NCI-H82 (cell line): ENCODE data around the gene SLC4A4.
A peak's percentile ranks its signal among the peaks of the same experiment; 100 is the strongest.

Experiments
- DNase-seq: peaks from one replicate; lab custom pipeline; 2025; lab: John Stamatoyannopoulos, UW

The SLC4A4 gene

DNA sequence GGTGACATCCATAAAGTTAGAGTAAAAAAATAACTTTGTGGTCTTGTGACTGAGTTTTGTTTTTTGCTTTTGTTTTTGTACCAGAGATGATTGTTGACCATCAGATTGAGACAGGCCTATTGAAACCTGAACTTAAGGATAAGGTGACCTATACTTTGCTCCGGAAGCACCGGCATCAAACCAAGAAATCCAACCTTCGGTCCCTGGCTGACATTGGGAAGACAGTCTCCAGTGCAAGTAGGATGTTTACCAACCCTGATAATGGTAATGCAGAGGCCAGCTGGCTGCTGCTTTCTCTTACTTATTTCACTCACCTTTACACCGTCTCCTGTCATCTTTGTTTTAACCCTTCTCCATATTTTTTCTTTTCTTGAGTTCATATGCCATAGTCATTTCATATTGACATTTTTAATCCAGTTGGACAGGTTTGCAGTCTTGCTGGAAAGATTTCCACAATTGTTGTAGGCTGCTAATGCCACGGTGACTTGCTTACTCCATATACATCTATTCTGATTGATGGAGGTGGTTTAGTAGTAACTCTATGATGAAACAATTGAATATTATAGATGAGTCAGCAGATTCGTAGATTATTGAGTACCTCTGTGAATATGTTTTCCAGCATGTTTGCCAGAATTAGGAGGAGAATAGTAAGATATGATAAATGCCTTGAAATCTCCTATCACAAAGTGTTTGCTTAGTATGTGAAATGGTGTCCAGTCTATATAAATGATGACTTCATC lies 18.3 kb downstream of the SLC4A4 start:
- no peak for DNase-seq

DNA sequence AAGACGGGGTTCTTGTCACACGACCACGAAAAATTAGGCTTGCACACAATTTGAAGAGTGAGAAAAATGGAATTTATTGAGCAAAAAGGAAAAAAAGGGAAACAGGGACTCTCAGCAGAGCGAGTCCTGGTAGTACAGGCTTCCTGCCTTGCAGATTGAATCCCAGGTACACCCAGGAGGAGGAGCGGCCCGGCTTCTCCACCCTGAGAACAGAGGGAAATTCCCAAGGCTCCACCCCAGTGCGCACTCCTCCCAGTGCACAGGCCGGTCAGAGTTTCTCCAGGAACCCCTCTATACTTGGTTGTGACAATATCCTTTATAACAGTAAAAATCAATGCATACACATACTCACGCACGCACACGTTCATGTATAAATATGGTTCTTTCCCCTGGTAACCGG lies 22.0 kb downstream of the SLC4A4 start:
- DNase-seq: no peak

- no peak for DNase-seq
Observed at GRCh38 chr4:71361476-71361875, 22.7 kb downstream of the SLC4A4 start.

GRCh38 chr4:71366766-71367165 lies 27.9 kb downstream of the SLC4A4 start:
- DNase-seq: peak; percentile 70

DNA sequence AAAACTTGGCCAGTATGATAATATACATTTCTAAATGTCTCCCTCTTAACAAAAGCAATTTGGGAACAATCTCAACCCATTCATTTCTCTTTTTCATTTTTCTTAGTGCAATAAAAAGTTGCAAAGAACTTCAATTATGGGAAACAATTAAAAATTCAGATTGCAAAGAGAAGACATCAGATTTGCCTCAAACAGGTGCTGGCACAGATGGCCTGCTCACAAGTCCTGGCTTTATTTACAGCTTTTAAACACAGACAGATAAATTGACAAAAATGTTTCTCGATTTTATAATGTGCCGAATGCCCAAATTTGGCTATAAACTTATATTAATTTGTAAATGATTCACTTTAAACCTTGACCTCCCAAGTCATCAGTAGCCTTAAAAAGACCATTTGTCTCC lies 28.7 kb downstream of the SLC4A4 start:
- no peak for DNase-seq

GRCh38 chr4:71368906-71369305 lies 30.1 kb downstream of the SLC4A4 start:
- DNase-seq: no peak

DNA sequence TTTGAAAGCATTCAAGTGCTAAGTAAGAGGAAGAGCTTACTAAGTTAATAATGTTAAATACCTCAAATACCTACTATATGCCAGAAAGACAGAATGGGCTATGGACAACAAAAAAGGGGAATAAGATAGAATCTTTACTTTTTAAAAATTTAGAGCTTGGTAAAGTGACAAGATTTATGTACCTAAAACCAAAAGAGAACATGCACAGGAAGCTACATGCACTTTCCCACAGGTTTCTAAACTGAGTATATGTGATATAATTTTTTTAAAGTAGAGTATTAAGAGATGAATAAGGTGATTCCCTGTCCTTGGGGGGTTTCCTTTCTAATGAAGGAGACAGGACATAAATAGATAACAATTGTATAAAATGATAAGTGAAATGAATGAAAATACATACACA lies 30.7 kb downstream of the SLC4A4 start:
- no peak for DNase-seq

- no peak for DNase-seq
Observed at GRCh38 chr4:71375494-71375893, 36.7 kb downstream of the SLC4A4 start.

DNA sequence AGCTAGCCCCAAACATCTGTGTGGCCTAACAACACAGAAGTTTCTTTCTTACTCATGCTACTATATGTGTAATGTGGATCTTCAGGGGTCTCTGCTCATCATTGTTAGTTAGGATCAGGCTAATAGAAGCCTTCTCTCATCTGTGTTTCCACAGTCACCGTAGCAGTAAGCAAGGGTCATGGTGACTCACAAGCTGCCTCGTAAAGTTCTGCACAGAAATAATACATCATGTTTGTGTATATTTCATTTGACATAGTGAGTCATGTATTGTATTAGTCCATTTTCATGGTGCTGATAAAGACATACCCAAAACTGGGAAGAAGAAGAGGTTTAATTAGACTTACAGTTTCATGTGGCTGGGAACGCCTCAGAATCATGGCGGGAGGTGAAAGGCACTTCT lies 38.7 kb downstream of the SLC4A4 start:
- no peak for DNase-seq

- DNase-seq: no peak
Observed at GRCh38 chr4:71379126-71379525, 40.3 kb downstream of the SLC4A4 start.

- DNase-seq: no peak
Observed at GRCh38 chr4:71380788-71381187, 42.0 kb downstream of the SLC4A4 start.

DNA sequence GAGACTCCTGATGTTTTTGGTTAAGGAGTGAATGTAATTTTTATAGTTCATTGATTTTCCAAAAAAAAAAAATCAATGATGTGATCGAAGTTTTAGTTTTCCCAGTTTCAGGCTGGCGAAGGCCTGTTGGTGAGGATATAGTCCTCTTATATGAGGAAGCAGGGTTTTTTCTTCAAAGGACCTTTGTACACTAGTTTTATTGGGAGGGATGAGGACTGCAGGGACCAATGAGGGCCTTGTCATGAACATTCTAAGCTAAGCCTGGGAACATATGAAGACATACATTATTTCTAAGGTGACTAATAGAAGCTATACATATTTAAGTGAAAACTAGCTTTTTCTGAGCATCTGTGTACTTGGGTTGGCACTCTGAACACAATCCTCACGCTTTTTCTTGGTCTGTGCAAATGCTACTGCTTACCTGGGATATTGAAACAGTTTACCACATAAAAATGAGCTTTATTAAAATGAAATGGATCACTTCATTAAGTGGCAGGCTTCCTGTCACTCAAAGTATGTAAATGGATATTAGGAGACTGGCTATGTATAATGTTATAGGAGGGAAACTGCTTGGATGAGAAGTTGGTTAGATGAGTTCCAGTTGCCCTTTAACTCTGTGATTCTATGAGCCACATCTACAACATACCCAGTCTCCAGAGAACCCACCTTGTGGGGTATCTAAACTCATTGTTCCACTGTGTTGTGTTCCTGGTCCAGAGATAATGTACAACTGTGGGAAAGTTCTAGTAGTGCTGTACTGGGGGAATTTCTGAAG lies 43.5 kb downstream of the SLC4A4 start:
- no peak for DNase-seq

GRCh38 chr4:71382900-71383560 lies 44.2 kb downstream of the SLC4A4 start:
- no peak for DNase-seq

DNA sequence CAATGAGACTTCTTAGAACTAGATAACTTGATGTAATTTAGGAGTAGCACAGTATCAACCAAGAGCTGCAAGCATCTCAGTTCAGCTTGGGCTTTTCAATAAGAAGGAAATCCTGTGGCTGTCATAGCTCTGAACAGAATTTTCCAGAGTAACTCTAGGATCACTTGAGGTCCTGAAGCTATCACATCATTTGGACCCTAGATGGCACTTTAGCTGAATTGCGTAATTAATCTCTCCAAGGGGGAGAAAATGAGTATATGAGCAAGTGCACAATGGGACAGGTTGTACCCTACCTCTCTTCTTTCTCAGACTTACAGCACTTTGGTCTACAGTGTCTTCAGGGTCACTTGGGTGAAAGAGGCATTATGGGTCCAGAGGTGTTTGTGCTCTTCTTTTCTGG lies 45.2 kb downstream of the SLC4A4 start:
- DNase-seq: no peak

GRCh38 chr4:71389149-71389827 lies 50.5 kb downstream of the SLC4A4 start:
- DNase-seq: no peak

DNA sequence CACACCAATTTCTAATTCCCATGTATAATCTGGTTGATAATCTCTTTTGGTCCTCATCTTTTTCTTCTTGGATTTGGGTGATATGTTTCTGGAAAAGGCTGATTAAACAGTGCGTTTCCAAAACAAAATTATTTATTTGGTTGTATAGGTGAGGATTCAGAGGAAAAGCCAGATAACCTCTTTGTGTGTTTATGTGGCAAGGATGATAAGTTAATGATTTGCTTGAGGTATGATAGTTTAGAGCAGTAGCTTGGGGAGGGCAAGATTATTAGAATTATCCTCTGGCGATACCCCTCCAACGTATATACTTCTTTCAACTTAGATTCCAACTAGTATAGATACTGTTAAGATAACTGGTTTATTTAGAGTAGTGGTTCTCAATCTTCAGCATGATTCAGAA lies 53.3 kb downstream of the SLC4A4 start:
- no peak for DNase-seq

DNA sequence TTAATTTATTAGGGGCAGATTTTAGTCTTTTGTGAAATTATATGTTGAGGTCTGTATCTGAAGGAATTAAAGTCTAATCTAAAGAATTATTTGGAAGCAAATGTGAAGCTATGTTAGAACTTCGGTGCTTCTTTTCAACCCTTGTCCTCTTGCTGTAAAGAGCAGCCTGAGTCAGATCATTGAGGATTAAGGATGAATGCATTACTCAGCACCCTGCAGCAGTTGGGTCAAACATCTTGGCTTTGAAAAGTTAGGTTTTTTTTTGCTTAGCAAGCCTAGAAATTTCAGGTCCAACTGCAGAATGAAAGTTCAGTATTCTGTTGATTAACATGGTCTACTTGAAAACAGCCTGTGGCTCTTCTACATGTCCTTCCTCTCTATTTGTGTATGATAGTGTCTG lies 57.6 kb downstream of the SLC4A4 start:
- DNase-seq: no peak

- no peak for DNase-seq
Observed at GRCh38 chr4:71400810-71401209, 62.0 kb downstream of the SLC4A4 start.

GRCh38 chr4:71402616-71403015 lies 63.8 kb downstream of the SLC4A4 start:
- no peak for DNase-seq

- no peak for DNase-seq
Observed at GRCh38 chr4:71404049-71404448, 65.2 kb downstream of the SLC4A4 start.

- DNase-seq: no peak
Observed at GRCh38 chr4:71405791-71406190, 67.0 kb downstream of the SLC4A4 start.

- DNase-seq: no peak
Observed at GRCh38 chr4:71406459-71406963, 67.7 kb downstream of the SLC4A4 start.
